ENCODE data around the gene PLPP4. TPM values are rescaled to one million over a fixed set of nuclear protein-coding genes. Genes with fewer than 3 reads are reported as not detected.

The PLPP4 gene
- total and polyA plus RNA-seq, 2 of the 13 experiments (the other 11 are each of a cell fraction or from before 2014, with no cell fraction given), result not detected

- ATAC-seq (no peak), DNase-seq (ENCODE audit: low spot score) (no peak), FAIRE-seq (no peak)
- no peaks in the 10 kb centered on the region; a peak in 1 of 5 replicates for H3K27me3 ChIP-seq (ENCODE audit: control insufficient read depth in 1 of 2, insufficient read depth in 2 of 2, low read length in 2 of 2)
- no peak overlapping the region for H2AFZ ChIP-seq (ENCODE audit: low read length)
- no peaks in the 10 kb centered on the region for H3K4me1 ChIP-seq (ENCODE audit: insufficient read depth, low read length)
- no peaks in the 10 kb centered on the region for H3K79me2 ChIP-seq (ENCODE audit: insufficient read depth, low read length)
- ChIA-PET POLR2A (no interaction called here), CTCF (ENCODE audit: low intra/inter-chr PET ratio, low total read pairs) (no interaction called here)
- WGBS (ENCODE audit: low lambda C conversion rate), result 1% methylated on average over 3 of the region's 3 CpGs
- H3K9ac ChIP-seq (ENCODE audit: insufficient read depth, low read depth, low read length), result no peak overlapping the region
- no peak overlapping the region for H3K27ac ChIP-seq (ENCODE audit: extremely low read length, insufficient read depth, low read length)
- no peak for TF ChIP-seq KLF9 (CRISPR knock-in tag; IDR thresholded peaks at IDR 0.05; ENCODE audit: low read depth)
- TF ChIP-seq ZBTB42 (CRISPR knock-in tag; IDR thresholded peaks at IDR 0.05), result no peak
- no peak for TF ChIP-seq SIX4 (CRISPR knock-in tag; IDR thresholded peaks at IDR 0.05)
- TF ChIP-seq LBX2 (CRISPR knock-in tag; IDR thresholded peaks at IDR 0.05; ENCODE audit: borderline replicate concordance), result no peak
- no peak overlapping the region for H3K4me2 ChIP-seq (ENCODE audit: low read depth, low read length)
- in situ Hi-C loops (cut with HindIII; ENCODE audit: extremely low pct_ligation_motif_present, low pct_unique_long_range_greater_than_20kb), result no loop called here
- H3K4me3 ChIP-seq (replicated peaks in 1 of 3; ENCODE audit: insufficient read depth in 1 of 3, low read depth in 2 of 3, low read length in 3 of 3), result no peak overlapping the region
- intact Hi-C loops (cut with micrococcal nuclease; ENCODE audit: unreplicated experiment), result no loop called here
- H3K9me3 ChIP-seq (ENCODE audit: low read length), result no peaks in the 10 kb centered on the region
- no peaks in the 10 kb centered on the region for H4K20me1 ChIP-seq (ENCODE audit: insufficient read depth, low read length)
- no peaks in the 10 kb centered on the region for H3K36me3 ChIP-seq (replicated peaks in 1 of 2; ENCODE audit: control insufficient read depth in 1 of 2, insufficient read depth in 2 of 2, low read length in 2 of 2)
- no TSS peak for BruUV-seq (replicated peaks)
Measured at GRCh38 chr10:120499883-120500282, 42.9 kb downstream of the PLPP4 start.

GRCh38 chr10:120503689-120504088 lies 46.7 kb downstream of the PLPP4 start:
- FAIRE-seq, result no peak
- Histone ChIP-seq H3K36me3 (replicated peaks in 1 of 2; ENCODE audit: control insufficient read depth in 1 of 2, insufficient read depth in 2 of 2, low read length in 2 of 2) (no peaks in the 10 kb centered on the region), H3K27ac (ENCODE audit: extremely low read length, insufficient read depth, low read length) (no peak overlapping the region), H3K4me2 (ENCODE audit: low read depth, low read length) (no peak overlapping the region), H3K9me3 (ENCODE audit: low read length) (no peaks in the 10 kb centered on the region), H3K79me2 (ENCODE audit: insufficient read depth, low read length) (no peaks in the 10 kb centered on the region), H3K4me1 (ENCODE audit: insufficient read depth, low read length) (no peaks in the 10 kb centered on the region), H3K9ac (ENCODE audit: insufficient read depth, low read depth, low read length) (no peak overlapping the region), H3K27me3 (ENCODE audit: control insufficient read depth in 1 of 2, insufficient read depth in 2 of 2, low read length in 2 of 2) (no peaks in the 10 kb centered on the region; a peak in 1 of 5 replicates), H4K20me1 (ENCODE audit: insufficient read depth, low read length) (no peaks in the 10 kb centered on the region), H3K4me3 (replicated peaks in 1 of 3; ENCODE audit: insufficient read depth in 1 of 3, low read depth in 2 of 3, low read length in 3 of 3) (no peak overlapping the region), H2AFZ (ENCODE audit: low read length) (no peak overlapping the region)
- 5% methylated on average over 3 of the region's 3 CpGs for WGBS (ENCODE audit: low lambda C conversion rate)
- ChIA-PET POLR2A (no interaction called here), CTCF (ENCODE audit: low intra/inter-chr PET ratio, low total read pairs) (no interaction called here)
- DNase-seq (ENCODE audit: low spot score), result no peak
- in situ Hi-C loops (cut with HindIII; ENCODE audit: extremely low pct_ligation_motif_present, low pct_unique_long_range_greater_than_20kb), result no loop called here
- ATAC-seq, result no peak
- intact Hi-C loops (cut with micrococcal nuclease; ENCODE audit: unreplicated experiment), result no loop called here
- BruUV-seq (replicated peaks), result no TSS peak
- TF ChIP-seq ZNF180 (CRISPR knock-in tag; IDR thresholded peaks at IDR 0.05; ENCODE audit: borderline replicate concordance, low read depth) (no peak), ZNF232 (CRISPR knock-in tag; IDR thresholded peaks at IDR 0.05; ENCODE audit: borderline replicate concordance) (no peak), ZNF616 (CRISPR knock-in tag; IDR thresholded peaks at IDR 0.05; ENCODE audit: low read depth) (no peak), HDAC1 (CRISPR knock-in tag; IDR thresholded peaks at IDR 0.05) (no peak), MYNN (CRISPR knock-in tag; IDR thresholded peaks at IDR 0.05; ENCODE audit: low read depth) (no peak), ZMAT5 (CRISPR knock-in tag; IDR thresholded peaks at IDR 0.05; ENCODE audit: borderline replicate concordance, low read depth) (no peak), ZNF235 (CRISPR knock-in tag; IDR thresholded peaks at IDR 0.05; ENCODE audit: borderline replicate concordance) (no peak), CERS6 (CRISPR knock-in tag; IDR thresholded peaks at IDR 0.05) (no peak), ATF5 (CRISPR knock-in tag; IDR thresholded peaks at IDR 0.05; ENCODE audit: low read depth) (no peak), REPIN1 (CRISPR knock-in tag; IDR thresholded peaks at IDR 0.05; ENCODE audit: borderline replicate concordance, low read depth) (no peak), ZNF124 (CRISPR knock-in tag; IDR thresholded peaks at IDR 0.05) (no peak), ZNF234 (CRISPR knock-in tag; conservative IDR thresholded peaks at IDR 0.05) (no peak), TFDP2 (CRISPR knock-in tag; IDR thresholded peaks at IDR 0.05) (no peak)

All from HepG2 (cell line).